Measurements from ENCODE around the gene IGSF21. TPM values are rescaled to one million over a fixed set of nuclear protein-coding genes. Genes with fewer than 3 reads are reported as not detected.

IGSF21 gene
- total RNA-seq, 1 experiment from 2014 or later: not detected

DNA sequence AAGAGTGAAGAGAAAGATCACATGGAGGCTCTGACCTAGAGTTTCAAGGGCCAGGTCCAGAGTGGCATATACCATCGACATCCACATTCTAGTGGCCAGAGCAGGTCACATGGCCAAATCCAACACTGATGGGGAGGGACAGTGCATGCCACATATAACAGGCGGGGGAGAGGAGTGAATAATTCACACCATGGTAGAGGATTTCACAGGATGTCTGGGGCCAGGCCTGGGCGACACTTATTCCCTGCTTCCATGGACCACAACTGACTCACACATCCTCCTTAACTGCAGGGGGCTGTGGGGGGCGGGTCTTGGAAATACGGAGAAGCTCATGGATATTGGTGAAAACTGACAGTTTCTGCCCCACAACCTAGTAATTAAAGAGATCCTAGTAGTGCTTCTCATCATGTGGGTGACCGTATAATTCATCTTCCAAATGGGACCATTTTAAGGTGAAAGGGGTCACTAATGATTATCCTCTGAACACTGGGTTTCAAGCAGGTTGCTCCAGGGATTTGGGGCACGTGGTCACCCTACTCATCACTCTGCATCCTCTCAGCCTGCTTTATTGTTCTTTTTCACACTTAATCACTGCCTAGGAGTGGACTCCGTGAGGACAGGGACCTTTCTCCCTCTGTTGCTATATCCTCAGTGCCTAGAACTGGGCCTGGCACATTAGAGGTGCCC lies 44.0 kb downstream of the IGSF21 start:
- Mint-ChIP-seq H3K4me1 (ENCODE audit: low read depth, unreplicated experiment) (no peaks in the 10 kb centered on the region), H3K36me3 (ENCODE audit: insufficient read depth, unreplicated experiment) (no peaks in the 10 kb centered on the region), H3K27ac (ENCODE audit: unreplicated experiment) (no peak overlapping the region), H3K27me3 (ENCODE audit: unreplicated experiment) (peaks cover 94% of the 10 kb centered on the region), H3K9me3 (ENCODE audit: low read depth, unreplicated experiment) (no peaks in the 10 kb centered on the region), H3K4me3 (ENCODE audit: low read depth, unreplicated experiment) (no peak overlapping the region)
- DNase-seq: no peak
- no peak for TF ChIP-seq CTCF (IDR thresholded peaks at IDR 0.05; ENCODE audit: unreplicated experiment)
- CTCF ChIA-PET: no interaction called here
- no TSS peak for BruUV-seq (replicated peaks)
- intact Hi-C loops (cut with micrococcal nuclease; ENCODE audit: unreplicated experiment): no loop called here

DNA sequence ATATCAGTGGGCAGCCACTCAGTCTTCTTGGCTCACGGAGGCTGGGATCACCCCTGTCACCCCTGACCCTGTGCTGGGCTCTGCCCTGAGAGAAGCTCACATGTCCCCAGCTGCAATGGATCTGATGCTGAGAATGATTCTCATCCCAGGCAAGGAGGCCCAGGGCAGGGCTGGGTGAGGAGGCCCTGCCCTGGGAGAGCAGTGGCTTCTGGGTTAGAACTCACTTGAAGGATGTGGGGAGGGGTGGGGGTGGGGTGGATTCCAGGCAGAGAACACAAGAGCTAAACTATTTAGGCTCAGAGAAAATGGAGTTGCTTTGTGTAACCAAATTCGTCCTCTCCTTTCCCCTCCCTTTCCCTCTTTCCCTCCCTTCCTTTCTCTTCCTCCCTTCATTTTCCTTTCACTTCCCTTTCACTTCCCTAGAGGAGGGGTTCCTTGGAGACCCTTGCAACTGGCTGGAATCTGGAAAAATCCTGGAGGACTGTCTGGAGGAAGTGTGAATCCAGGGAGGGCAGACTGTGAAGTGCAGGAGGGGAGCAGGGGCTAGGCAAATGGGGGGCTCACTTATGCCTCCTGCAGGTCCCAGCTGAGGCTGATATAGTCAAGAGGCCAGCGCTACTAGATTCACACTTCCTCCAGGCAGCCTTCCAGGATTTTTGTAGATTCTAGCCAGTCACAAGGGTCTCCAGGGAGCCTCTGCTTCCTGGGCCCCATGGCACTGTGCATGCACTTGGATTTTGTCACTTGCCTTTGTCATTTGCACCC lies 47.0 kb downstream of the IGSF21 start:
- intact Hi-C loops (cut with micrococcal nuclease; ENCODE audit: unreplicated experiment): no loop called here
- no peak overlapping the region for H3K27ac Mint-ChIP-seq (ENCODE audit: unreplicated experiment)
- no peaks in the 10 kb centered on the region for H3K36me3 Mint-ChIP-seq (ENCODE audit: insufficient read depth, unreplicated experiment)
- H3K4me1 Mint-ChIP-seq (ENCODE audit: low read depth, unreplicated experiment): no peaks in the 10 kb centered on the region
- CTCF ChIA-PET: no interaction called here
- TF ChIP-seq CTCF (IDR thresholded peaks at IDR 0.05; ENCODE audit: unreplicated experiment): no peak
- H3K9me3 Mint-ChIP-seq (ENCODE audit: low read depth, unreplicated experiment): no peaks in the 10 kb centered on the region
- peaks cover 92% of the 10 kb centered on the region for H3K27me3 Mint-ChIP-seq (ENCODE audit: unreplicated experiment)
- no peak for DNase-seq
- H3K4me3 Mint-ChIP-seq (ENCODE audit: low read depth, unreplicated experiment): no peak overlapping the region
- BruUV-seq (replicated peaks): no TSS peak

- Mint-ChIP-seq H3K36me3 (ENCODE audit: insufficient read depth, unreplicated experiment) (no peaks in the 10 kb centered on the region), H3K4me3 (ENCODE audit: low read depth, unreplicated experiment) (no peak overlapping the region), H3K27ac (ENCODE audit: unreplicated experiment) (no peak overlapping the region), H3K9me3 (ENCODE audit: low read depth, unreplicated experiment) (no peaks in the 10 kb centered on the region), H3K27me3 (ENCODE audit: unreplicated experiment) (peaks cover 92% of the 10 kb centered on the region), H3K4me1 (ENCODE audit: low read depth, unreplicated experiment) (no peaks in the 10 kb centered on the region)
- CTCF ChIA-PET: no interaction called here
- no peak for DNase-seq
- BruUV-seq (replicated peaks): no TSS peak
- intact Hi-C loops (cut with micrococcal nuclease; ENCODE audit: unreplicated experiment): no loop called here
- no peak for TF ChIP-seq CTCF (IDR thresholded peaks at IDR 0.05; ENCODE audit: unreplicated experiment)
Measured at GRCh38 chr1:18155881-18156385, 48.3 kb downstream of the IGSF21 start.

GRCh38 chr1:18157352-18157751 lies 49.8 kb downstream of the IGSF21 start:
- no peak overlapping the region for H3K27ac Mint-ChIP-seq (ENCODE audit: unreplicated experiment)
- CTCF ChIA-PET: no interaction called here
- intact Hi-C loops (cut with micrococcal nuclease; ENCODE audit: unreplicated experiment): no loop called here

More at GRCh38 chr1:18157352-18157751, 49.8 kb downstream of the IGSF21 start:
- TF ChIP-seq CTCF (IDR thresholded peaks at IDR 0.05; ENCODE audit: unreplicated experiment): no peak
- no peak overlapping the region for H3K4me3 Mint-ChIP-seq (ENCODE audit: low read depth, unreplicated experiment)
- DNase-seq: no peak
- H3K4me1 Mint-ChIP-seq (ENCODE audit: low read depth, unreplicated experiment): no peaks in the 10 kb centered on the region
- H3K36me3 Mint-ChIP-seq (ENCODE audit: insufficient read depth, unreplicated experiment): no peaks in the 10 kb centered on the region
- no peaks in the 10 kb centered on the region for H3K9me3 Mint-ChIP-seq (ENCODE audit: low read depth, unreplicated experiment)
- peaks cover 92% of the 10 kb centered on the region for H3K27me3 Mint-ChIP-seq (ENCODE audit: unreplicated experiment)
- BruUV-seq (replicated peaks): no TSS peak
